PC-3 (cell line): ENCODE measurements around the gene ZNRF1. TPM values are rescaled to one million over a fixed set of nuclear protein-coding genes. Genes with fewer than 3 reads are reported as not detected.

Source experiments
- ATAC-seq: fragments of 200-7000 bp; cut with Tn5 transposase; 2 replicates; pipeline ENCODE4 v1.9.1; 2020; ENCODE audit warnings: mild to moderate bottlenecking, moderate library complexity
- BruUV-seq: library from RNA; stranded (reverse); fragments of 400-500 nt; replicated peaks from 2 replicates; lab custom pipeline; 2021; lab: Mats Ljungman, UMichigan
- CTCF ChIA-PET: fragments of 300-600 bp; sonication (Branson Sonifier 250); formaldehyde crosslinking; loops from one replicate; lab custom pipeline; 2022; ENCODE audit warnings: antibody characterized with exemption; lab: Charles Lee
- POLR2A ChIA-PET: fragments of 300-600 bp; sonication (Branson Sonifier 250); formaldehyde crosslinking; loops from one replicate; lab custom pipeline; 2022; ENCODE audit warnings: antibody characterized with exemption; ENCODE audit not compliant: unreplicated experiment; lab: Charles Lee
- DNase-seq: peaks from one replicate; pipeline ENCODE4 v3.0.0-alpha.2; 2015
- H2AFZ ChIP-seq: fragments of 300-600 bp; sonication (generic); 2 replicates; pipeline ENCODE4 v1.6.0; 2016; ENCODE audit warnings: antibody characterized with exemption, low read length
- H3F3A ChIP-seq: fragments of 300-600 bp; sonication (generic); one replicate; pipeline ENCODE4 v1.6.0; 2017; ENCODE audit warnings: antibody characterized with exemption, low read length, control low read depth, mild to moderate bottlenecking; ENCODE audit not compliant: unreplicated experiment
- H3K27ac ChIP-seq: fragments of 300-600 bp; sonication (generic); 2 replicates; pipeline ENCODE4 v1.5.1; 2016; ENCODE audit warnings: mild to moderate bottlenecking, low read length
- H3K27me3 ChIP-seq: fragments of 300-600 bp; sonication (generic); 2 replicates; pipeline ENCODE4 v1.6.1; 2016; ENCODE audit warnings: low read length, mixed read lengths
- H3K36me3 ChIP-seq: fragments of 300-600 bp; sonication (generic); 2 replicates; pipeline ENCODE4 v1.6.1; 2016; ENCODE audit warnings: low read depth, mixed run types, low read length, mixed read lengths
- H3K4me1 ChIP-seq: fragments of 300-600 bp; sonication (generic); 2 replicates; pipeline ENCODE4 v1.5.1; 2016; ENCODE audit warnings: low read length; ENCODE audit not compliant: insufficient read depth
- H3K4me2 ChIP-seq: fragments of 300-600 bp; sonication (generic); 2 replicates; pipeline ENCODE4 v1.6.0; 2016; ENCODE audit warnings: low read length
- H3K4me3 ChIP-seq: fragments of 300-600 bp; sonication (generic); 2 replicates; pipeline ENCODE4 v1.5.1; 2016; ENCODE audit warnings: mild to moderate bottlenecking, low read length, mixed read lengths
- H3K79me2 ChIP-seq: fragments of 300-600 bp; sonication (generic); 2 replicates; pipeline ENCODE4 v1.6.1; 2017; ENCODE audit warnings: low read length, mixed read lengths
- H3K9ac ChIP-seq: fragments of 300-600 bp; sonication (generic); 2 replicates; pipeline ENCODE4 v1.6.0; 2016; ENCODE audit warnings: mild to moderate bottlenecking, low read length
- H3K9me2 ChIP-seq: fragments of 300-600 bp; sonication (generic); replicated peaks from 2 replicates; pipeline ENCODE4 v1.6.1; 2016; ENCODE audit warnings: mixed run types, low read length, mixed read lengths
- H3K9me3 ChIP-seq: fragments of 300-600 bp; sonication (generic); 2 replicates; pipeline ENCODE4 v1.6.1; 2016; ENCODE audit warnings: low read length, mixed read lengths
- H4K20me1 ChIP-seq: fragments of 300-600 bp; sonication (generic); 2 replicates; pipeline ENCODE4 v1.6.1; 2016; ENCODE audit warnings: low read length, mixed read lengths
- CTCF ChIP-seq: fragments of 300-600 bp; sonication (generic); conservative IDR thresholded peaks from 2 replicates; pipeline ENCODE4 v1.5.1; 2017; ENCODE audit warnings: antibody characterized with exemption, low read depth, mild to moderate bottlenecking, low read length
- EZH2 ChIP-seq: fragments of 300-600 bp; sonication (generic); IDR thresholded peaks from one replicate; pipeline ENCODE4 v1.6.1; 2017; ENCODE audit warnings: antibody characterized with exemption, mild to moderate bottlenecking, low read length; ENCODE audit not compliant: unreplicated experiment
- EZH2phosphoT487 ChIP-seq: fragments of 300-600 bp; sonication (generic); IDR thresholded peaks from 2 replicates; pipeline ENCODE4 v1.6.1; 2018; ENCODE audit warnings: mild to moderate bottlenecking, antibody characterized with exemption, low read length, borderline replicate concordance
- intact Hi-C: fragments of 100-400 bp; cut with micrococcal nuclease; formaldehyde crosslinking; loops from 2 replicates; pipeline ENCODE4 v1.9.0; 2023
- total RNA-seq: library from RNA; depleted of rRNA; stranded (reverse); fragments of >200 nt; gene quantifications from 2 replicates; pipeline ENCODE4 v1.2.3, GENCODE V29; 2014

The ZNRF1 gene
- total RNA-seq, 1 experiment from 2014 or later: 60.4 TPM

GRCh38 chr16:75065149-75065505, 66.3 kb downstream of the ZNRF1 start:
- peak overlapping the region; percentile 28; the same call in 1 of the 2 replicates for H3K4me3 ChIP-seq
- no TSS peak for BruUV-seq
- intact Hi-C loops: loop anchor here (2.0 to 5.0 kb wide), 2 partner anchors 44 to 53 kb away; no protein-coding TSS in a partner anchor
- H3K9me2 ChIP-seq: no peaks in the 10 kb centered on the region
- TF ChIP-seq EZH2: no peak
- TF ChIP-seq CTCF: no peak
- H3F3A ChIP-seq: no peaks in the 10 kb centered on the region
- H3K9me3 ChIP-seq: no peaks in the 10 kb centered on the region
- no peak overlapping the region for H2AFZ ChIP-seq
- CTCF ChIA-PET: interaction anchor here (0.9 kb wide), 1 partner anchor 46 kb away, joined by 3 read pairs; no protein-coding TSS in a partner anchor
- H3K9ac ChIP-seq: peak overlapping the region; percentile 30
- ATAC-seq: peak; percentile 37
- POLR2A ChIA-PET: no interaction called here
- H3K27ac ChIP-seq: peak overlapping the region; percentile 81
- no peaks in the 10 kb centered on the region for H3K27me3 ChIP-seq
- H3K4me1 ChIP-seq: peaks cover 28% of the 10 kb centered on the region
- no peaks in the 10 kb centered on the region for H3K36me3 ChIP-seq
- peaks cover 94% of the 10 kb centered on the region for H3K79me2 ChIP-seq
- H4K20me1 ChIP-seq: no peaks in the 10 kb centered on the region
- DNase-seq: no peak
- H3K4me2 ChIP-seq: peak overlapping the region; percentile 75

GRCh38 chr16:75065521-75066149, 66.8 kb downstream of the ZNRF1 start:
- ChIA-PET CTCF (interaction anchor here (0.9 kb wide), 1 partner anchor 45 kb away, joined by 3 read pairs; no protein-coding TSS in a partner anchor), POLR2A (no interaction called here)
- DNase-seq (peak; percentile 71), ATAC-seq (peak; percentile 95)
- no peaks in the 10 kb centered on the region for H3K27me3 ChIP-seq
- no peak for TF ChIP-seq EZH2
- no peak for TF ChIP-seq CTCF
- TF ChIP-seq EZH2phosphoT487: no peak
- no peaks in the 10 kb centered on the region for H3K36me3 ChIP-seq
- H3K9ac ChIP-seq: peak overlapping the region; percentile 30
- H3K4me1 ChIP-seq: peaks cover 33% of the 10 kb centered on the region
- H3K9me3 ChIP-seq: no peaks in the 10 kb centered on the region
- H3K9me2 ChIP-seq: no peaks in the 10 kb centered on the region
- peak overlapping the region; percentile 28; the same call in 1 of the 2 replicates for H3K4me3 ChIP-seq
- intact Hi-C loops: loop anchor here (2.0 to 5.0 kb wide), 2 partner anchors 43 to 53 kb away; no protein-coding TSS in a partner anchor
- no peaks in the 10 kb centered on the region for H3F3A ChIP-seq
- peak overlapping the region; percentile 81 for H3K27ac ChIP-seq
- H4K20me1 ChIP-seq: no peaks in the 10 kb centered on the region
- no peak overlapping the region for H2AFZ ChIP-seq
- peaks cover 94% of the 10 kb centered on the region for H3K79me2 ChIP-seq
- peak overlapping the region; percentile 75 for H3K4me2 ChIP-seq
- TSS peak; percentile 27 for BruUV-seq

- ATAC-seq: no peak
- Histone ChIP-seq H4K20me1 (no peaks in the 10 kb centered on the region), H3K9ac (no peak overlapping the region), H2AFZ (no peak overlapping the region), H3K36me3 (no peaks in the 10 kb centered on the region), H3F3A (no peaks in the 10 kb centered on the region), H3K4me2 (no peak overlapping the region), H3K27ac (no peak overlapping the region), H3K4me3 (no peak overlapping the region), H3K27me3 (no peaks in the 10 kb centered on the region), H3K4me1 (peaks cover 35% of the 10 kb centered on the region), H3K9me2 (no peaks in the 10 kb centered on the region), H3K9me3 (no peaks in the 10 kb centered on the region), H3K79me2 (peaks cover 93% of the 10 kb centered on the region)
- ChIA-PET CTCF (no interaction called here), POLR2A (no interaction called here)
- intact Hi-C loops: loop anchor here (5.0 kb wide), 1 partner anchor 55 kb away; no protein-coding TSS in a partner anchor
- TF ChIP-seq EZH2: no peak
- no TSS peak for BruUV-seq
- DNase-seq: no peak
These were observed 68.1 kb downstream of the ZNRF1 start for GRCh38 chr16:75066861-75067447.
